Ovary (tissue), 3 donors: ENCODE measurements around the gene CEACAM16.

Experiments
- CTCF ChIP-seq, 3 donors: fragments of 450-650 bp in 2 of 3; fragments of 200-600 bp in 1 of 3; IDR thresholded peaks; one replicate each; pipeline versions ENCODE4 v1.5.1 to v1.8.0; 2016 to 2022; ENCODE audit warnings: antibody characterized with exemption in 3 of 3, mild to moderate bottlenecking in 1 of 3
- EP300 ChIP-seq: sonication (generic); formaldehyde crosslinking; IDR thresholded peaks from one replicate; pipeline ENCODE4 v1.6.1; 2017; ENCODE audit warnings: antibody characterized with exemption
- donor health status: DM: no; HTN: no; CAD: no.

DNA sequence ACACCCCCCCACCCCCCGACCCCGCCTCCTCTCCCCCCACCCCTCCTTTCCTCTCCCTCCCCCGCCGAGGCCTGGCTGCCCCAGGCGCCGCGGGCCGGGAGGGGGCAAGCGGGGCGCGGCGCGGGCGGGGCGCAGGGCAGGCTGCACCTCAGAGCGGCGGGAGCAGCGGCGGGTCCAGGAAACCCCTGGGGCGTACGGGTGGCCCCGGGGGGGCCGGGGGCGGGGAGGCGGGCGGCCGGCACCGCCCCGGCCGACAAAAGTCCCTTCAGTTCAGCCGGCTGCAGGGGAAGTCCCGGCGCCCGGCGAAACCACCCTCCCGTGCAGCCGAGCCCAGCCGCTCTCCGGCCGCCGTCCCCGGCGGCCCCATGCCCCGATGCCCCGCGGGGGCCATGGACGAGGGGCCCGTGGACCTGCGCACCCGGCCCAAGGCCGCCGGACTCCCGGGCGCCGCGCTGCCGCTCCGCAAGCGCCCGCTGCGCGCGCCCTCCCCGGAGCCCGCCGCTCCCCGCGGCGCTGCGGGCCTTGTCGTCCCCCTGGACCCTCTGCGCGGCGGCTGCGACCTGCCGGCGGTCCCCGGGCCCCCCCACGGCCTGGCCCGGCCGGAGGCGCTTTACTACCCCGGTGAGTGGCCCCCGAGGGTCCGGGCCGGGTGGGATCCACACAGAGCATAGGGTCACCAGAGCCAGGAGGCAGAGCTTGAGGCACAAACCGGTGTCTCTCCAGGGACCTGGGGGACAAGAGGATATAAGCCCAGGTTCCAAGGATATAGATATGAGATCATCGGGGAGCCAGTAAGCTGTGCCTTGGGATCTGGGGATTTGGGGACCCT, 49.7 kb downstream of the CEACAM16 start, which contains the start of gene BCL3:
- TF ChIP-seq CTCF (IDR thresholded peaks at IDR 0.05) (no peak), EP300 (no peak)
